HepG2 (cell line): ENCODE data around the gene ABHD4. TPM values are rescaled to one million over a fixed set of nuclear protein-coding genes. Genes with fewer than 3 reads are reported as not detected.

ENCODE experiments used
- ATAC-seq: fragments of 200-7000 bp; cut with Tn5 transposase; 3 replicates; pipeline ENCODE4 v1.9.1; 2020; ENCODE audit warnings: mild to moderate bottlenecking, moderate library complexity
- BruUV-seq: library from RNA; stranded (reverse); fragments of 400-500 nt; replicated peaks from 2 replicates; lab custom pipeline; 2021; lab: Mats Ljungman, UMichigan
- CTCF ChIA-PET: fragments of 300-600 bp; formaldehyde crosslinking; extraction: SDS; loops from one replicate; lab custom pipeline; 2021; ENCODE audit warnings: low total read pairs, inconsistent platforms, low intra/inter-chr PET ratio; lab: Yijun Ruan, JAX
- POLR2A ChIA-PET: fragments of 350-600 bp; sonication (Branson Sonifier 250); formaldehyde crosslinking; loops from one replicate; lab custom pipeline; 2020; ENCODE audit warnings: antibody characterized with exemption, inconsistent platforms; lab: Yijun Ruan, JAX
- DNase-seq: peaks from one replicate; pipeline ENCODE4 v3.0.0-alpha.2; 2015; ENCODE audit warnings: low spot score
- FAIRE-seq: peaks from 3 replicates; lab custom pipeline; 2011; peaks lifted over from hg19 to GRCh38; lab: Jason Lieb, UNC
- H2AFZ ChIP-seq: one replicate; pipeline ENCODE4 v1.6.1; 2011; ENCODE audit warnings: low read length, inconsistent platforms
- H3K27ac ChIP-seq: fragments of 300-600 bp; 3 replicates; pipeline ENCODE4 v1.8.0; 2011; ENCODE audit warnings: mixed run types, mild to moderate bottlenecking, mixed read lengths, low read length, inconsistent platforms; ENCODE audit not compliant: insufficient read depth; ENCODE audit errors: extremely low read length
- H3K27me3 ChIP-seq, 2 experiments: fragments of 200-600 bp in 1 of 2; 2 replicates in 1 of 2; 3 replicates in 1 of 2; pipeline versions ENCODE4 v1.6.0 to v1.8.0; 2011; ENCODE audit warnings: low read length in 2 of 2, mild to moderate bottlenecking in 2 of 2, moderate library complexity in 2 of 2, inconsistent platforms in 1 of 2; ENCODE audit not compliant: insufficient read depth in 2 of 2, control insufficient read depth in 1 of 2
- H3K36me3 ChIP-seq, 2 experiments: fragments of 200-600 bp in 1 of 2; replicated peaks in 1 of 2; 2 replicates in 1 of 2; 3 replicates in 1 of 2; pipeline versions ENCODE4 v1.5.1 to v1.8.0; 2011; ENCODE audit warnings: low read length in 2 of 2, inconsistent platforms in 1 of 2; ENCODE audit not compliant: insufficient read depth in 2 of 2, control insufficient read depth in 1 of 2
- H3K4me1 ChIP-seq: 2 replicates; pipeline ENCODE4 v1.5.1; 2012; ENCODE audit warnings: low read length, inconsistent platforms; ENCODE audit not compliant: insufficient read depth
- H3K4me2 ChIP-seq: 2 replicates; pipeline ENCODE4 v1.6.0; 2011; ENCODE audit warnings: low read depth, low read length, inconsistent platforms
- H3K4me3 ChIP-seq, 3 experiments: fragments of 200-600 bp in 1 of 3; sonication (generic), shearing (Covaris generic) in 1 of 3; replicated peaks in 1 of 3; 2 replicates each; pipeline ENCODE4 v1.5.1; 2011 to 2016; ENCODE audit warnings: low read length in 3 of 3, inconsistent platforms in 2 of 3, low read depth in 2 of 3, mild to moderate bottlenecking in 2 of 3, control low read depth in 1 of 3, mixed read lengths in 1 of 3; ENCODE audit not compliant: insufficient read depth in 1 of 3
- H3K79me2 ChIP-seq: one replicate; pipeline ENCODE4 v1.6.1; 2011; ENCODE audit warnings: low read length, inconsistent platforms; ENCODE audit not compliant: insufficient read depth
- H3K9ac ChIP-seq: 2 replicates; pipeline ENCODE4 v1.6.0; 2011; ENCODE audit warnings: mild to moderate bottlenecking, low read depth, low read length, inconsistent platforms; ENCODE audit not compliant: insufficient read depth
- H3K9me3 ChIP-seq: 2 replicates; pipeline ENCODE4 v1.5.1; 2012; ENCODE audit warnings: mild to moderate bottlenecking, low read length
- H4K20me1 ChIP-seq: 2 replicates; pipeline ENCODE4 v1.6.0; 2011; ENCODE audit warnings: inconsistent platforms, mild to moderate bottlenecking, low read length, moderate library complexity; ENCODE audit not compliant: insufficient read depth
- CC2D1A ChIP-seq: sonication (generic); formaldehyde crosslinking; IDR thresholded peaks from 2 replicates; pipeline ENCODE4 v1.8.1; 2023; ENCODE audit warnings: mild to moderate bottlenecking, missing genetic modification reagents
- HOXA5 ChIP-seq: sonication (generic); formaldehyde crosslinking; IDR thresholded peaks from 2 replicates; pipeline ENCODE4 v1.4.0; 2020; ENCODE audit warnings: missing genetic modification reagents
- KMT2B ChIP-seq: IDR thresholded peaks from 2 replicates; pipeline ENCODE4 v1.6.1; 2016; ENCODE audit warnings: missing genetic modification reagents, missing compliant biosample characterization
- MAF1 ChIP-seq: sonication (generic); formaldehyde crosslinking; IDR thresholded peaks from 2 replicates; pipeline ENCODE4 v1.5.0; 2020; ENCODE audit warnings: missing genetic modification reagents, borderline replicate concordance
- RBFOX2 ChIP-seq: fragments of 200-400 bp; formaldehyde crosslinking; IDR thresholded peaks from 2 replicates; pipeline ENCODE4 v1.6.1; 2017; ENCODE audit warnings: low read depth, mild to moderate bottlenecking, low read length
- TARDBP ChIP-seq: sonication (generic); formaldehyde crosslinking; IDR thresholded peaks from 2 replicates; pipeline ENCODE4 v1.8.0; 2022; ENCODE audit warnings: mild to moderate bottlenecking, missing genetic modification reagents
- ZFY ChIP-seq: sonication (generic); formaldehyde crosslinking; IDR thresholded peaks from 2 replicates; pipeline ENCODE4 v1.4.0; 2020; ENCODE audit warnings: missing genetic modification reagents
- ZNF724P ChIP-seq: sonication (generic); formaldehyde crosslinking; IDR thresholded peaks from 2 replicates; pipeline ENCODE4 v1.8.0; 2022; ENCODE audit warnings: missing genetic modification reagents, borderline replicate concordance
- ZNF878 ChIP-seq: sonication (generic); formaldehyde crosslinking; IDR thresholded peaks from 2 replicates; pipeline ENCODE4 v1.8.1; 2023; ENCODE audit warnings: mild to moderate bottlenecking, missing genetic modification reagents, moderate library complexity
- WGBS: methylation state at CpG from one replicate; pipeline ENCODE4 v1.1.6; 2017; ENCODE audit warnings: low lambda C conversion rate; 5-methylcytosine and 5-hydroxymethylcytosine counted together
- in situ Hi-C: cut with HindIII; loops from 2 replicates; pipeline ENCODE4 v1.10.0; 2017; ENCODE audit warnings: low pct_unique_long_range_greater_than_20kb; ENCODE audit not compliant: extremely low pct_ligation_motif_present
- intact Hi-C: fragments of 100-400 bp; cut with micrococcal nuclease; formaldehyde crosslinking; loops from one replicate; pipeline ENCODE4 v1.10.0; 2022; ENCODE audit not compliant: unreplicated experiment
- polyA plus RNA-seq, 8 experiments: library from polyadenylated mRNA; depleted of rRNA in 3 of 8; stranded (reverse) in 7 of 8; unstranded in 1 of 8; fragments of >200 nt; fragmentation: Illumina TruSeq in 4 of 8; extraction: Trizol in 4 of 8; gene quantifications; 2 replicates each; pipeline versions ENCODE4 v1.2.1 to v1.2.3, GENCODE V29; 2011 to 2016; ENCODE audit warnings: low read depth in 4 of 8, missing spikeins in 1 of 8, mixed read lengths in 1 of 8; ENCODE audit not compliant: insufficient read depth in 1 of 8
- total RNA-seq, 5 experiments: library from RNA; depleted of rRNA; stranded (reverse); fragments of >200 nt; fragmentation: Illumina TruSeq; extraction: Trizol; gene quantifications; 2 replicates each; pipeline ENCODE4 v1.2.3, GENCODE V29; 2016; ENCODE audit warnings: low read depth in 1 of 5
- TF ChIP-seq, protein P1 (sequence below): sonication (generic); formaldehyde crosslinking; IDR thresholded peaks from 2 replicates; pipeline ENCODE4 v1.8.1; 2022; ENCODE audit warnings: low read depth, mild to moderate bottlenecking, missing genetic modification reagents
- TF ChIP-seq, protein P2 (sequence below): sonication (generic); formaldehyde crosslinking; IDR thresholded peaks from 2 replicates; pipeline ENCODE4 v1.4.0; 2020; ENCODE audit warnings: missing genetic modification reagents

Gene ABHD4
- total and polyA plus RNA-seq, 2 of the 13 experiments (the other 11 are each of a cell fraction or from before 2014, with no cell fraction given) = 16.1 to 47.5 TPM

DNA sequence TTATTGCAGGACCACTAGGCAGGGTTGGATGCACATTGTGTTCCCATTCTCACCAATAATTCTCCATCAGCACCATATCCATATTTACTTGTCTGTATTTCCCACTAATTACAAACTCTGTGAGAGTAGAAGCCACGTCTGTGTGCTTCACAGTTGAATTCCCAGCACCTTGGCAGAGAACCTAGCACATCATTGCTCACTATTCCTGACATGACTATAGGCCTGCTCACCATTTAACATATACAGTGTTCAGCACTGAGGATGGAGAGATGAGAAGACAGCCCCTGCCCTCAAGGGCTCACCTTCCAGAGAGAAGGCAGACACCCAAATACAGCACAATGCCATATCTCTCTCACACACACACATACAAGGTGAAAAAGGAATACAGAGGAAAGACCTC lies 14.1 kb upstream of the ABHD4 start:
- ATAC-seq = no peak
- Histone ChIP-seq H3K36me3 (peaks cover 3 to 17% of the 10 kb centered on the region in 2 experiments), H3K4me2 (0 out of 2 replicates have a peak overlapping the region, but pooled peaks have one; percentile 0), H3K27me3 (peaks cover 0 to 6% of the 10 kb centered on the region in 2 experiments; a peak in 1 of 5 replicates), H3K4me1 (peaks cover 51% of the 10 kb centered on the region), H3K4me3 (no peak overlapping the region), H3K27ac (no peak overlapping the region), H2AFZ (no peak overlapping the region), H3K9ac (no peak overlapping the region), H3K9me3 (no peaks in the 10 kb centered on the region), H4K20me1 (peaks cover 3% of the 10 kb centered on the region), H3K79me2 (peaks cover 70% of the 10 kb centered on the region)
- intact Hi-C loops (loop anchor here (10.0 kb wide), 1 partner anchor 1861 kb away; the partner anchor contains the start of gene SDR39U1), in situ Hi-C loops (loop anchor here (25.0 kb wide), 1 partner anchor 1528 kb away; the partner anchor contains the start of genes DCAF11 and NRL)
- no peak for FAIRE-seq
- no peak for DNase-seq
- POLR2A ChIA-PET = interaction anchor here (2.1 kb wide), 1 partner anchor 13 kb away, joined by 6 read pairs; the partner anchor contains the start of gene ABHD4
- CTCF ChIA-PET = no interaction called here
- 0 out of 2 replicates have a peak, but pooled peaks have one; percentile 35 for TF ChIP-seq RBFOX2
- no peak for TF ChIP-seq TARDBP
- BruUV-seq = no TSS peak
- 98% methylated on average over 1 of the region's 1 CpG for WGBS

DNA sequence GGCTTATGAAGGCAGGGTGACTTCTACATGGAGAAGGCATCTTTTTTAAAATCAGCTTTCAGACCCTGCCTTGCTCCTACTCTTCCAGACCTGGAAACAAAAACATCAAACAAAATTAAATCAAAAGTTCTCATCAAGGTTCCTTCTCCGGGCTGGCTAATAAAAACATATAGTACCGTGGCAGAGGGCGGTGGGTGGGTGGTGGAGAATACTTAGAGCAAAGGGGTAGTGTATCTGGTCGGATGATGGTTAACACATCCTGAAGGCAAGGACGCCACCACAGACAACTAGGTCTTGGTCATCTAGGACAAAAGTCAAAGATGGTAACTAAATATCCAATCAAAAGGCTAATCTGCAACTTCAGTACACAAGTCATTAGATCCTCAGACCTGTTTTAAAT lies 10.9 kb upstream of the ABHD4 start:
- Histone ChIP-seq H3K4me1 (peaks cover 56% of the 10 kb centered on the region), H3K79me2 (peaks cover 51% of the 10 kb centered on the region), H3K36me3 (peaks cover 3 to 14% of the 10 kb centered on the region in 2 experiments), H3K27me3 (peaks cover 0 to 6% of the 10 kb centered on the region in 2 experiments; a peak in 1 of 5 replicates), H3K9me3 (no peaks in the 10 kb centered on the region), H3K27ac (no peak overlapping the region), H4K20me1 (no peaks in the 10 kb centered on the region), H3K9ac (0 out of 2 replicates have a peak overlapping the region, but pooled peaks have one; percentile 90), H3K4me3 (peak overlapping the region in 1 of 3 experiments; percentile 4; a peak in 1 of 6 replicates), H3K4me2 (peak overlapping the region; percentile 84), H2AFZ (no peak overlapping the region)
- TF ChIP-seq RBFOX2 (0 out of 2 replicates have a peak, but pooled peaks have one; percentile 19), ZNF878 (CRISPR knock-in tag) (peak; percentile 75), ZFY (CRISPR knock-in tag) (0 out of 2 replicates have a peak, but pooled peaks have one; percentile 30), HOXA5 (CRISPR knock-in tag) (0 out of 2 replicates have a peak, but pooled peaks have one; percentile 42), ZNF724P (CRISPR knock-in tag) (0 out of 2 replicates have a peak, but pooled peaks have one; percentile 32), CC2D1A (CRISPR knock-in tag) (0 out of 2 replicates have a peak, but pooled peaks have one; percentile 67), MAF1 (0 out of 2 replicates have a peak, but pooled peaks have one; percentile 28), KMT2B (CRISPR knock-in tag) (no peak)
- TF ChIP-seq, protein P1, sequence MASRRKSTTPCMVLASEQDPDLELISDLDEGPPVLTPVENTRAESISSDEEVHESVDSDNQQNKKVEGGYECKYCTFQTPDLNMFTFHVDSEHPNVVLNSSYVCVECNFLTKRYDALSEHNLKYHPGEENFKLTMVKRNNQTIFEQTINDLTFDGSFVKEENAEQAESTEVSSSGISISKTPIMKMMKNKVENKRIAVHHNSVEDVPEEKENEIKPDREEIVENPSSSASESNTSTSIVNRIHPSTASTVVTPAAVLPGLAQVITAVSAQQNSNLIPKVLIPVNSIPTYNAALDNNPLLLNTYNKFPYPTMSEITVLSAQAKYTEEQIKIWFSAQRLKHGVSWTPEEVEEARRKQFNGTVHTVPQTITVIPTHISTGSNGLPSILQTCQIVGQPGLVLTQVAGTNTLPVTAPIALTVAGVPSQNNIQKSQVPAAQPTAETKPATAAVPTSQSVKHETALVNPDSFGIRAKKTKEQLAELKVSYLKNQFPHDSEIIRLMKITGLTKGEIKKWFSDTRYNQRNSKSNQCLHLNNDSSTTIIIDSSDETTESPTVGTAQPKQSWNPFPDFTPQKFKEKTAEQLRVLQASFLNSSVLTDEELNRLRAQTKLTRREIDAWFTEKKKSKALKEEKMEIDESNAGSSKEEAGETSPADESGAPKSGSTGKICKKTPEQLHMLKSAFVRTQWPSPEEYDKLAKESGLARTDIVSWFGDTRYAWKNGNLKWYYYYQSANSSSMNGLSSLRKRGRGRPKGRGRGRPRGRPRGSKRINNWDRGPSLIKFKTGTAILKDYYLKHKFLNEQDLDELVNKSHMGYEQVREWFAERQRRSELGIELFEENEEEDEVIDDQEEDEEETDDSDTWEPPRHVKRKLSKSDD (CRISPR knock-in tag) = no peak
- TF ChIP-seq, protein P2, sequence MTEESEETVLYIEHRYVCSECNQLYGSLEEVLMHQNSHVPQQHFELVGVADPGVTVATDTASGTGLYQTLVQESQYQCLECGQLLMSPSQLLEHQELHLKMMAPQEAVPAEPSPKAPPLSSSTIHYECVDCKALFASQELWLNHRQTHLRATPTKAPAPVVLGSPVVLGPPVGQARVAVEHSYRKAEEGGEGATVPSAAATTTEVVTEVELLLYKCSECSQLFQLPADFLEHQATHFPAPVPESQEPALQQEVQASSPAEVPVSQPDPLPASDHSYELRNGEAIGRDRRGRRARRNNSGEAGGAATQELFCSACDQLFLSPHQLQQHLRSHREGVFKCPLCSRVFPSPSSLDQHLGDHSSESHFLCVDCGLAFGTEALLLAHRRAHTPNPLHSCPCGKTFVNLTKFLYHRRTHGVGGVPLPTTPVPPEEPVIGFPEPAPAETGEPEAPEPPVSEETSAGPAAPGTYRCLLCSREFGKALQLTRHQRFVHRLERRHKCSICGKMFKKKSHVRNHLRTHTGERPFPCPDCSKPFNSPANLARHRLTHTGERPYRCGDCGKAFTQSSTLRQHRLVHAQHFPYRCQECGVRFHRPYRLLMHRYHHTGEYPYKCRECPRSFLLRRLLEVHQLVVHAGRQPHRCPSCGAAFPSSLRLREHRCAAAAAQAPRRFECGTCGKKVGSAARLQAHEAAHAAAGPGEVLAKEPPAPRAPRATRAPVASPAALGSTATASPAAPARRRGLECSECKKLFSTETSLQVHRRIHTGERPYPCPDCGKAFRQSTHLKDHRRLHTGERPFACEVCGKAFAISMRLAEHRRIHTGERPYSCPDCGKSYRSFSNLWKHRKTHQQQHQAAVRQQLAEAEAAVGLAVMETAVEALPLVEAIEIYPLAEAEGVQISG (CRISPR knock-in tag) = no peak; the same call in 1 of the 2 replicates
- POLR2A ChIA-PET = interaction anchor here (1.9 to 2.8 kb wide), 3 partner anchors 11 to 179 kb away, joined by 11 to 34 read pairs (median 21); partner anchors contain the start of genes ABHD4 and OXA1L
- FAIRE-seq (no peak), ATAC-seq (no peak), DNase-seq (no peak)
- CTCF ChIA-PET = no interaction called here
- in situ Hi-C loops (loop anchor here (25.0 kb wide), 1 partner anchor 1525 kb away; the partner anchor contains the start of genes DCAF11 and NRL), intact Hi-C loops (loop anchor here (10.0 kb wide), 1 partner anchor 1858 kb away; the partner anchor contains the start of gene SDR39U1)
- 97% methylated on average over 5 of the region's 5 CpGs for WGBS
- no TSS peak for BruUV-seq
